Measurements from ENCODE around the gene UQCRHL.

- TF ChIP-seq ESRRG (CRISPR knock-in tag; IDR thresholded peaks at IDR 0.05) = no peak
- no peak for TF ChIP-seq GLIS3 (CRISPR knock-in tag; IDR thresholded peaks at IDR 0.05)
These were observed 41.7 kb upstream of the UQCRHL start for GRCh38 chr1:15848929-15849774.

All from SK-N-SH treated with all-trans-retinoic acid at 6 μM for 48 hours (cell line).